Measurements from ENCODE around the gene DNLZ. TPM values are rescaled to one million over a fixed set of nuclear protein-coding genes. Genes with fewer than 3 reads are reported as not detected.
A peak's percentile ranks its signal among the peaks of the same experiment; 100 is the strongest.

DNLZ gene
- total RNA-seq, 1 donor from 2014 or later: 14.5 TPM

DNA sequence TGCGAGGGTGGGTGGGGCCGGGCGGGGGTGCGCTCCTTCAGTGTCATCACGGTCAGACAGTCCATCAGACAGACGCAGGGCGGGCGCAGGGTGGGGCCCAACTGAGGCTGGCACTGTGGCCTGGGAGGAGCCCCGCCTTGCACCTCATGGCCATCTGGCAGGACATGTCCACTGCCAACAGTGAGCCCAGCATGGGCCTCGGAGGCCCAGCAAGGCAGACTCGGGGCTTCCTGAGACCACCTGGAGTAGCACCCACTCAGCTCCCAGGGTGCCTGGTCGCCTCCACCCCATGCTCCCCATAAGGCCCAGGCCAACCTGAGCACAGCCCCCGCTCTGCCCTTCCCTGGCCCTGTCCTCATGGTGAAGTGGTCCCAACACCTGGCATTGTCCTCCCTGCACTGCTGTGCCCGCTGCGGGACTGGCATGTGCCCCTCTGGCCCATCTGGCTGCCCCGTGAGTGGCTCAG is 44.7 kb downstream of the DNLZ start:
- DNase-seq (ENCODE audit: low spot score): no peak
- H3K27me3 Mint-ChIP-seq (ENCODE audit: unreplicated experiment): peaks cover 17% of the 10 kb centered on the region
- no peaks in the 10 kb centered on the region for H3K4me1 Mint-ChIP-seq (ENCODE audit: unreplicated experiment)
- H3K36me3 Mint-ChIP-seq (ENCODE audit: low read depth, unreplicated experiment): peaks cover 14% of the 10 kb centered on the region
- TF ChIP-seq, protein P1, sequence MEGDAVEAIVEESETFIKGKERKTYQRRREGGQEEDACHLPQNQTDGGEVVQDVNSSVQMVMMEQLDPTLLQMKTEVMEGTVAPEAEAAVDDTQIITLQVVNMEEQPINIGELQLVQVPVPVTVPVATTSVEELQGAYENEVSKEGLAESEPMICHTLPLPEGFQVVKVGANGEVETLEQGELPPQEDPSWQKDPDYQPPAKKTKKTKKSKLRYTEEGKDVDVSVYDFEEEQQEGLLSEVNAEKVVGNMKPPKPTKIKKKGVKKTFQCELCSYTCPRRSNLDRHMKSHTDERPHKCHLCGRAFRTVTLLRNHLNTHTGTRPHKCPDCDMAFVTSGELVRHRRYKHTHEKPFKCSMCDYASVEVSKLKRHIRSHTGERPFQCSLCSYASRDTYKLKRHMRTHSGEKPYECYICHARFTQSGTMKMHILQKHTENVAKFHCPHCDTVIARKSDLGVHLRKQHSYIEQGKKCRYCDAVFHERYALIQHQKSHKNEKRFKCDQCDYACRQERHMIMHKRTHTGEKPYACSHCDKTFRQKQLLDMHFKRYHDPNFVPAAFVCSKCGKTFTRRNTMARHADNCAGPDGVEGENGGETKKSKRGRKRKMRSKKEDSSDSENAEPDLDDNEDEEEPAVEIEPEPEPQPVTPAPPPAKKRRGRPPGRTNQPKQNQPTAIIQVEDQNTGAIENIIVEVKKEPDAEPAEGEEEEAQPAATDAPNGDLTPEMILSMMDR (IDR thresholded peaks at IDR 0.05; ENCODE audit: unreplicated experiment): no peak
- H3K9me3 Mint-ChIP-seq (ENCODE audit: unreplicated experiment): peaks cover 3% of the 10 kb centered on the region
- H3K27ac Mint-ChIP-seq (ENCODE audit: unreplicated experiment): no peak overlapping the region
- no peak overlapping the region for H3K4me3 Mint-ChIP-seq (ENCODE audit: unreplicated experiment)

DNA sequence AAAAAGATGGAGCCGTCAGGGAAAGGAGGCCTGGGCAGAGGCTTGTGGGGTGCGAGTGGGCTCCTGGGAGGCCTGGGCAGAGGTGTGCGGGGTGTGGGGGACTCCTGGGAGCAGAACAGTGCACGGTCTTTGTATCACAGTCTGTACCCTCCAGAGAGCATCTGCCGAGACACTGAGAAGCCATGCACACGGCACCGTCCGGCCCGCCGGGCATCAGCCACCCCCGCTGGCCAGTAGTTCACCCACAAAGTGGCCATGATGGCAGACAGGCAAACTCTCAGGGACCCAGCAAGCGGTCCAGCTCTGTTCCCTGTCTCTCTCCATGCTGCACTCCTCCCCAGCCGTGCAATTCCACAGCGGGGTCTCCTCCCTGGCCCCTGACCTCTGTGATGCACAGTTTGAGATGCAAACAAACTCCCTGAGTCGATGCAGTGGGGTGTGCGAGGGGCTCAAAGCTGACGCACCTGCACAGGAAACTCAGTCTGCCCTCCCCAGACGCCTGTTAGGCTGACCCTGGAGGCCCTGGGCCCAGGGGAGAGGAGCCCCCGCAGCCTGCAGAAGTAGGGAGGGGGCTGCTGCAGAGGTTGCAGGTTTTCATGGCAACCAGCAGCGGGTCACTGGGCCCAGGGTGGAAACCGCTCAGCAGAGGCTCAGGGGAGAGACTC is 45.3 kb downstream of the DNLZ start:
- no peak for DNase-seq (ENCODE audit: low spot score)
- no peaks in the 10 kb centered on the region for H3K4me1 Mint-ChIP-seq (ENCODE audit: unreplicated experiment)
- peaks cover 3% of the 10 kb centered on the region for H3K9me3 Mint-ChIP-seq (ENCODE audit: unreplicated experiment)
- H3K36me3 Mint-ChIP-seq (ENCODE audit: low read depth, unreplicated experiment): peaks cover 14% of the 10 kb centered on the region
- H3K27me3 Mint-ChIP-seq (ENCODE audit: unreplicated experiment): peaks cover 15% of the 10 kb centered on the region
- TF ChIP-seq, protein P1 (IDR thresholded peaks at IDR 0.05; ENCODE audit: unreplicated experiment): no peak
- no peak overlapping the region for H3K4me3 Mint-ChIP-seq (ENCODE audit: unreplicated experiment)
- H3K27ac Mint-ChIP-seq (ENCODE audit: unreplicated experiment): no peak overlapping the region

GRCh38 chr9:136317695-136318094 is 45.8 kb downstream of the DNLZ start:
- H3K27me3 Mint-ChIP-seq (ENCODE audit: unreplicated experiment): peaks cover 13% of the 10 kb centered on the region
- no peak overlapping the region for H3K4me3 Mint-ChIP-seq (ENCODE audit: unreplicated experiment)
- no peaks in the 10 kb centered on the region for H3K4me1 Mint-ChIP-seq (ENCODE audit: unreplicated experiment)
- peaks cover 14% of the 10 kb centered on the region for H3K36me3 Mint-ChIP-seq (ENCODE audit: low read depth, unreplicated experiment)
- DNase-seq (ENCODE audit: low spot score): no peak
- H3K27ac Mint-ChIP-seq (ENCODE audit: unreplicated experiment): no peak overlapping the region
- TF ChIP-seq, protein P1 (IDR thresholded peaks at IDR 0.05; ENCODE audit: unreplicated experiment): no peak
- H3K9me3 Mint-ChIP-seq (ENCODE audit: unreplicated experiment): peaks cover 3% of the 10 kb centered on the region

DNA sequence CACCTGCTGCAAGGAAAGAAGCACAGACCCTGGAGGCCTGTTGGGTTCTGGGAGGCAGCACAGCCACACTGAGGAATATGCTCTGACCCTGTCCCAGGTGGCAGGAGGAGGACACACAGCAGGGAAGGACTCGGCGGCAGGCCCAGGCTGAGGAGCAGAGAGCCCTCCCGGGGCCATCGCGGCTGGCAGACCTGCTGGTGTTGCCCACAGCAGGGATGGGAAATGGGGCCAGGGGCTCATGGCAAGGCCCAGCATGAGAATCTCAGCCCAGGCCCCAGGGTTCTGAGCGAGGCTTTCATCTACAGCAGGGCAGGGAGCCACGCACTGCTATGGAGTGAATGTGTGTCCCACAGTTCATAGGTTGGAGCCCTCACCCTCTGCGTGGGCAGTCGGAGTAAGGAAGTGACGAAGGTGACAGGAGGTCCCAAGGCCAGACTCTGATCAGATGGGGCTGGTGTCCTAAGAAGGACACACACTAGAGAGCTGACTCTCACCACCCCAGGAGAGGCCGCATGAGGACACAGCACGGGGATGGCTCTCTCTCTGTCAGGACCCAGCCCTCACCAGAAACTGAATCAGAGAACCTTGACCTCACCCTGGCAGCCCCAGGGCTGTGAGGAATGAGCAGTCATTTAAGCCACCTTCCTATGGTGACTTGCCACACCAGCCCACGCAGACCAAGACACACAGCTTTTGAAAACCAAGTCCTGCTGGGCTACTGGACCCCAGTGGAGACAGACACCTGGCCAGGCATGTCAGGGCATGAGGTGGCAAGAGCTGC is 46.5 kb downstream of the DNLZ start:
- TF ChIP-seq, protein P1 (IDR thresholded peaks at IDR 0.05; ENCODE audit: unreplicated experiment): no peak
- no peak for DNase-seq (ENCODE audit: low spot score)
- Mint-ChIP-seq H3K36me3 (ENCODE audit: low read depth, unreplicated experiment) (peaks cover 14% of the 10 kb centered on the region), H3K27me3 (ENCODE audit: unreplicated experiment) (peaks cover 13% of the 10 kb centered on the region), H3K4me3 (ENCODE audit: unreplicated experiment) (no peak overlapping the region), H3K9me3 (ENCODE audit: unreplicated experiment) (peaks cover 3% of the 10 kb centered on the region), H3K4me1 (ENCODE audit: unreplicated experiment) (no peaks in the 10 kb centered on the region), H3K27ac (ENCODE audit: unreplicated experiment) (no peak overlapping the region)

DNA sequence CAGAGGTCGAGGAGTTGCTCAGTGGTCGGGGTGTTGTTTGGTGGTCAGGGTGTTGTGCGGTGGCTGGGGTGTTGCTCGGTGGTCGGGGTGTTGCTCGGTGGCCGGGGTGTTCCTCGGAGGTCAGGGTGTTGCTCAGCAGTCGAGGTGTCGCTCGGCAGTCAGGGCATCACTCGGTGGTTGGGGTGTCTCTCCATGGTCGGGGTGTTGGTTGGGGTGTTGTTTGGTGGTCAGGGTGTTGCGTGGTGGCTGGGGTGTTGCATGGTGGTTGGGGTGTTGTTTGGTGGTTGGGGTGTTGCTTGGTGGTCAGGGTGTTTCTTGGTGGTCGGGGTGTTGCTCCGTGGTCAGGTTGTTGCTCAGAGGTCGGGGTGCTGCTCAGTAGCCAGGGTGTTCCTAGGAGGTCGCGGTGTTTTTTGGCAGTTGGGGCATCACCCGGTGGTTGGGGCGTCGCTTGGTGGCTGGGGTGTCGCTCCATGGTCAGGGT is 47.2 kb downstream of the DNLZ start:
- no peak overlapping the region for H3K27ac Mint-ChIP-seq (ENCODE audit: unreplicated experiment)
- peak overlapping the region; percentile 22 for H3K4me3 Mint-ChIP-seq (ENCODE audit: unreplicated experiment)
- TF ChIP-seq, protein P1 (IDR thresholded peaks at IDR 0.05; ENCODE audit: unreplicated experiment): no peak

More for the DNA sequence above, 47.2 kb downstream of the DNLZ start:
- H3K4me1 Mint-ChIP-seq (ENCODE audit: unreplicated experiment): no peaks in the 10 kb centered on the region
- peaks cover 3% of the 10 kb centered on the region for H3K9me3 Mint-ChIP-seq (ENCODE audit: unreplicated experiment)
- peaks cover 13% of the 10 kb centered on the region for H3K27me3 Mint-ChIP-seq (ENCODE audit: unreplicated experiment)
- H3K36me3 Mint-ChIP-seq (ENCODE audit: low read depth, unreplicated experiment): peaks cover 14% of the 10 kb centered on the region
- no peak for DNase-seq (ENCODE audit: low spot score)

Data from endothelial cell (in vitro differentiated cells).